HCT116 (cell line): ENCODE results near the gene FCRL5. TPM values are rescaled to one million over a fixed set of nuclear protein-coding genes. Genes with fewer than 3 reads are reported as not detected.

ENCODE experiments used
- ATAC-seq: fragments of 200-7000 bp; cut with Tn5 transposase; 2 replicates; pipeline ENCODE4 v1.9.1; 2020; ENCODE audit warnings: mild to moderate bottlenecking, moderate library complexity
- BruUV-seq: library from RNA; stranded (reverse); fragments of 400-500 nt; replicated peaks from 2 replicates; lab custom pipeline; 2021; lab: Mats Ljungman, UMichigan
- CTCF ChIA-PET: fragments of 300-600 bp; sonication (Branson Sonifier 250); formaldehyde crosslinking; loops from one replicate; lab custom pipeline; 2021; ENCODE audit warnings: antibody characterized with exemption; lab: Charles Lee
- POLR2A ChIA-PET: fragments of 300-600, 350-600 bp; sonication (Branson Sonifier 250); formaldehyde crosslinking; loops from one replicate; lab custom pipeline; 2021; ENCODE audit warnings: antibody characterized with exemption; lab: Charles Lee
- RAD21 ChIA-PET, 2 experiments: fragments of 300-600 bp; sonication (Branson Sonifier 250); formaldehyde crosslinking; loops; one replicate each; lab custom pipeline; 2023; ENCODE audit warnings: low total read pairs in 2 of 2; ENCODE audit not compliant: uncharacterized antibody in 2 of 2, unreplicated experiment in 2 of 2, low non-redundant PET in 1 of 2; lab: Charles Lee
- DNase-seq: peaks from one replicate; pipeline ENCODE4 v3.0.0-alpha.2; 2010; ENCODE audit warnings: low read depth, low spot score
- H2AFZ ChIP-seq: fragments of 200-600 bp; shearing (Covaris generic), sonication (generic); 2 replicates; pipeline ENCODE4 v1.6.1; 2017; ENCODE audit warnings: low read depth, mixed run types, mixed read lengths, antibody characterized with exemption, low read length; ENCODE audit not compliant: poor library complexity, severe bottlenecking
- H3K27ac ChIP-seq: 2 replicates; pipeline ENCODE4 v1.5.1; 2012; ENCODE audit warnings: low read depth, low read length
- H3K27me3 ChIP-seq: fragments of 200-600 bp; sonication (generic); 2 replicates; pipeline ENCODE4 v1.6.1; 2016; ENCODE audit warnings: mixed run types, low read length, mixed read lengths; ENCODE audit not compliant: insufficient read depth
- H3K36me3 ChIP-seq, 2 experiments: fragments of 200-500 bp in 1 of 2; fragments of 200-600 bp in 1 of 2; sonication (Bioruptor generic) in 1 of 2; sonication (generic) in 1 of 2; 2 replicates each; pipeline versions ENCODE4 v1.5.1 to v1.6.1; 2014 to 2016; ENCODE audit warnings: low read length in 2 of 2, inconsistent platforms in 1 of 2, mixed read lengths in 1 of 2, mixed run types in 1 of 2; ENCODE audit not compliant: insufficient read depth in 2 of 2, control insufficient read depth in 1 of 2
- H3K4me1 ChIP-seq, 2 experiments: fragments of 200-600 bp in 1 of 2; sonication (generic) in 1 of 2; 2 replicates each; pipeline versions ENCODE4 v1.5.1 to v1.6.1; 2012 to 2017; ENCODE audit warnings: low read length in 2 of 2, inconsistent platforms in 1 of 2, mild to moderate bottlenecking in 1 of 2, mixed read lengths in 1 of 2, mixed run types in 1 of 2, moderate library complexity in 1 of 2; ENCODE audit not compliant: insufficient read depth in 2 of 2, control insufficient read depth in 1 of 2
- H3K4me2 ChIP-seq: fragments of 200-600 bp; sonication (generic); 2 replicates; pipeline ENCODE4 v1.6.1; 2017; ENCODE audit warnings: mixed run types, low read length, mixed read lengths
- H3K4me3 ChIP-seq, 2 experiments: fragments of 200-600 bp in 1 of 2; sonication (generic) in 1 of 2; replicated peaks in 1 of 2; 2 replicates each; pipeline ENCODE4 v1.5.1; 2011 to 2016; ENCODE audit warnings: low read length in 2 of 2, control low read depth in 1 of 2, low read depth in 1 of 2, mild to moderate bottlenecking in 1 of 2, mixed read lengths in 1 of 2, mixed run types in 1 of 2
- H3K79me2 ChIP-seq: fragments of 200-600 bp; sonication (generic); 2 replicates; pipeline ENCODE4 v1.6.1; 2017; ENCODE audit warnings: mild to moderate bottlenecking, mixed run types, low read length, moderate library complexity, mixed read lengths; ENCODE audit not compliant: insufficient read depth
- H3K9ac ChIP-seq: fragments of 200-600 bp; sonication (generic); 2 replicates; pipeline ENCODE4 v1.6.1; 2016; ENCODE audit warnings: low read length, mixed read lengths
- H3K9me2 ChIP-seq: fragments of 200-600 bp; sonication (generic), shearing (Covaris generic); 2 replicates; pipeline ENCODE4 v1.6.1; 2017; ENCODE audit warnings: mixed run types, mild to moderate bottlenecking, moderate library complexity; ENCODE audit not compliant: insufficient read depth
- H3K9me3 ChIP-seq, 2 experiments: fragments of 200-500 bp in 1 of 2; fragments of 200-600 bp in 1 of 2; sonication (Bioruptor generic) in 1 of 2; sonication (generic) in 1 of 2; 2 replicates each; pipeline ENCODE4 v1.6.1; 2014 to 2017; ENCODE audit warnings: low read length in 2 of 2, mixed read lengths in 2 of 2, inconsistent platforms in 1 of 2, low read depth in 1 of 2, mild to moderate bottlenecking in 1 of 2, mixed run types in 1 of 2, moderate library complexity in 1 of 2; ENCODE audit not compliant: control insufficient read depth in 1 of 2, insufficient read depth in 1 of 2
- H4K20me1 ChIP-seq: fragments of 200-600 bp; sonication (generic), shearing (Covaris generic); 2 replicates; pipeline ENCODE4 v1.6.1; 2017; ENCODE audit warnings: mixed run types, mild to moderate bottlenecking, moderate library complexity; ENCODE audit not compliant: insufficient read depth
- CBX3 ChIP-seq: IDR thresholded peaks from 2 replicates; pipeline ENCODE4 v1.6.1; 2012; ENCODE audit warnings: low read depth
- EGR1 ChIP-seq: IDR thresholded peaks from 2 replicates; pipeline ENCODE4 v1.6.1; 2012; ENCODE audit warnings: low read depth
- ELF1 ChIP-seq: IDR thresholded peaks from 2 replicates; pipeline ENCODE4 v1.6.1; 2012; ENCODE audit warnings: low read depth, borderline replicate concordance
- EZH2 ChIP-seq: fragments of 200-600 bp; sonication (generic); IDR thresholded peaks from 2 replicates; pipeline ENCODE4 v1.6.1; 2017; ENCODE audit warnings: antibody characterized with exemption, mixed run types
- FOSL1 ChIP-seq: IDR thresholded peaks from 2 replicates; pipeline ENCODE4 v1.6.1; 2012; ENCODE audit warnings: low read depth
- MAX ChIP-seq: IDR thresholded peaks from 2 replicates; pipeline ENCODE4 v1.6.1; 2012
- POLR2AphosphoS5 ChIP-seq: IDR thresholded peaks from 2 replicates; pipeline ENCODE4 v1.6.1; 2011; ENCODE audit warnings: mild to moderate bottlenecking, low read depth, low read length, moderate library complexity
- RAD21 ChIP-seq: IDR thresholded peaks from 2 replicates; pipeline ENCODE4 v1.6.1; 2012; ENCODE audit warnings: low read depth, mild to moderate bottlenecking
- REST ChIP-seq: IDR thresholded peaks from 2 replicates; pipeline ENCODE4 v1.6.1; 2012; ENCODE audit warnings: low read depth
- SP1 ChIP-seq: IDR thresholded peaks from 2 replicates; pipeline ENCODE4 v1.6.1; 2012; ENCODE audit warnings: low read depth
- SRF ChIP-seq: IDR thresholded peaks from 2 replicates; pipeline ENCODE4 v1.6.1; 2012; ENCODE audit warnings: low read depth
- YY1 ChIP-seq: IDR thresholded peaks from 2 replicates; pipeline ENCODE4 v1.6.1; 2011; ENCODE audit warnings: low read length, low read depth, moderate library complexity, mild to moderate bottlenecking; ENCODE audit not compliant: insufficient replicate concordance; ENCODE audit errors: extremely low read depth
- ZBTB33 ChIP-seq: IDR thresholded peaks from 2 replicates; pipeline ENCODE4 v1.6.1; 2011; ENCODE audit warnings: mild to moderate bottlenecking, low read length, moderate library complexity; ENCODE audit not compliant: insufficient replicate concordance; ENCODE audit errors: extremely low read depth
- ZFX ChIP-seq: fragments of 450-650 bp; IDR thresholded peaks from 2 replicates; pipeline ENCODE4 v1.6.1; 2017
- ZNF274 ChIP-seq: fragments of 200-500 bp; sonication (Bioruptor generic); IDR thresholded peaks from 2 replicates; pipeline ENCODE4 v1.6.1; 2014; ENCODE audit warnings: mild to moderate bottlenecking, low read depth, low read length, inconsistent platforms
- intact Hi-C: fragments of 100-400 bp; cut with micrococcal nuclease; formaldehyde crosslinking; loops from 2 replicates; pipeline ENCODE4 v1.10.0; 2022
- total RNA-seq: library from RNA; stranded (reverse); gene quantifications from one replicate; pipeline ENCODE4 v1.2.1, GENCODE V29; 2021; ENCODE audit not compliant: unreplicated experiment

Gene FCRL5
- total RNA-seq, 1 experiment from 2014 or later = not detected

GRCh38 chr1:157509546-157510232 is 42.6 kb downstream of the FCRL5 start:
- no peak overlapping the region for H2AFZ ChIP-seq
- H3K27ac ChIP-seq = no peak overlapping the region
- no peaks in the 10 kb centered on the region for H4K20me1 ChIP-seq
- intact Hi-C loops = loop anchor here (10.0 kb wide), 1 partner anchor 435 kb away; no protein-coding TSS in a partner anchor
- ATAC-seq = no peak
- ChIA-PET CTCF (no interaction called here), POLR2A (no interaction called here), RAD21 (no interaction called here)
- H3K79me2 ChIP-seq = no peaks in the 10 kb centered on the region
- no peaks in the 10 kb centered on the region for H3K27me3 ChIP-seq
- no peak overlapping the region for H3K4me3 ChIP-seq
- no TSS peak for BruUV-seq
- TF ChIP-seq FOSL1 = no peak
- no peak for TF ChIP-seq YY1
- no peak for TF ChIP-seq CBX3
- TF ChIP-seq SP1 = no peak
- no peak for TF ChIP-seq RAD21
- no peak for TF ChIP-seq ELF1
- no peak for TF ChIP-seq REST
- no peak for TF ChIP-seq ZBTB33
- TF ChIP-seq ZFX = no peak
- no peak for TF ChIP-seq ZNF274
- TF ChIP-seq POLR2AphosphoS5 = no peak
- no peak for TF ChIP-seq MAX
- TF ChIP-seq SRF = no peak
- no peak for TF ChIP-seq EZH2
- TF ChIP-seq EGR1 = no peak
- H3K9me2 ChIP-seq = no peaks in the 10 kb centered on the region
- H3K9ac ChIP-seq = no peak overlapping the region
- H3K4me2 ChIP-seq = no peak overlapping the region
- H3K9me3 ChIP-seq = no peaks in the 10 kb centered on the region
- no peaks in the 10 kb centered on the region for H3K4me1 ChIP-seq
- no peak for DNase-seq
- H3K36me3 ChIP-seq = no peaks in the 10 kb centered on the region
